Measurements from ENCODE around the gene BRIX1. TPM values are rescaled to one million over a fixed set of nuclear protein-coding genes. Genes with fewer than 3 reads are reported as not detected.
A peak's percentile ranks its signal among the peaks of the same experiment; 100 is the strongest.

BRIX1 gene
- total RNA-seq, 1 experiment from 2014 or later = 76.4 TPM

GRCh38 chr5:34915856-34916192, 313 bp downstream of the BRIX1 start:
- TF ChIP-seq TCF7L2 (IDR thresholded peaks at IDR 0.05; ENCODE audit: borderline replicate concordance, extremely low read depth, insufficient read depth, insufficient read length) (no peak), POLR2AphosphoS5 (IDR thresholded peaks at IDR 0.05; ENCODE audit: low read depth, low read length) (0 out of 2 replicates have a peak, but pooled peaks have one; percentile 7)
- Histone ChIP-seq H3K36me3 (ENCODE audit: control insufficient read depth in 1 of 2, insufficient read depth in 2 of 2, low read length in 2 of 2) (peaks cover 19 to 32% of the 10 kb centered on the region in 2 experiments), H3K27me3 (ENCODE audit: insufficient read depth, low read length) (no peaks in the 10 kb centered on the region), H3K79me2 (ENCODE audit: insufficient read depth, low read length) (peaks cover 95% of the 10 kb centered on the region), H3K27ac (ENCODE audit: low read depth, low read length) (peak overlapping the region; percentile 81), H3K9ac (ENCODE audit: low read length) (peak overlapping the region; percentile 97), H3K9me3 (ENCODE audit: control insufficient read depth in 1 of 2, insufficient read depth in 1 of 2, low read depth in 1 of 2, low read length in 2 of 2) (no peaks in the 10 kb centered on the region), H3K4me1 (ENCODE audit: control insufficient read depth in 1 of 2, insufficient read depth in 2 of 2, low read length in 2 of 2) (peaks cover 15 to 29% of the 10 kb centered on the region in 2 experiments), H3K4me2 (ENCODE audit: low read length) (peak overlapping the region; percentile 77), H3K4me3 (replicated peaks in 1 of 2; ENCODE audit: low read depth in 1 of 2, low read length in 2 of 2) (peak overlapping the region; percentile 97 to 99), H3K9me2 (ENCODE audit: insufficient read depth) (no peaks in the 10 kb centered on the region), H4K20me1 (ENCODE audit: insufficient read depth) (peaks cover 16% of the 10 kb centered on the region; the same call in 1 of the 2 replicates), H2AFZ (ENCODE audit: low read depth, low read length, poor library complexity, severe bottlenecking) (no peak overlapping the region)
- intact Hi-C loops (cut with micrococcal nuclease) = loop anchor here (1.0 kb wide), 1 partner anchor 13 kb away; the partner anchor contains the start of gene DNAJC21
- RAD21 ChIA-PET (ENCODE audit: low non-redundant PET in 1 of 2, low total read pairs in 2 of 2, uncharacterized antibody in 2 of 2, unreplicated experiment in 2 of 2) = interaction anchor here (0.8 to 1.0 kb wide), 2 partner anchors 14 to 87 kb away, joined by 4 to 6 read pairs; partner anchors contain the start of gene DNAJC21 (in 1 of the 2)
- ATAC-seq (peak; percentile 12), DNase-seq (ENCODE audit: low read depth, low spot score) (no peak)
- CTCF ChIA-PET = interaction anchor here (1.4 to 1.6 kb wide), 2 partner anchors 9 to 13 kb away, joined by 5 to 6 read pairs; partner anchors contain the start of gene DNAJC21
- POLR2A ChIA-PET = interaction anchor here (0.8 to 1.7 kb wide), 6 partner anchors 8 to 229 kb away, joined by 3 to 26 read pairs (median 4); partner anchors contain the start of genes DNAJC21 and TTC23L
- BruUV-seq (replicated peaks) = TSS peak; percentile 70

DNA sequence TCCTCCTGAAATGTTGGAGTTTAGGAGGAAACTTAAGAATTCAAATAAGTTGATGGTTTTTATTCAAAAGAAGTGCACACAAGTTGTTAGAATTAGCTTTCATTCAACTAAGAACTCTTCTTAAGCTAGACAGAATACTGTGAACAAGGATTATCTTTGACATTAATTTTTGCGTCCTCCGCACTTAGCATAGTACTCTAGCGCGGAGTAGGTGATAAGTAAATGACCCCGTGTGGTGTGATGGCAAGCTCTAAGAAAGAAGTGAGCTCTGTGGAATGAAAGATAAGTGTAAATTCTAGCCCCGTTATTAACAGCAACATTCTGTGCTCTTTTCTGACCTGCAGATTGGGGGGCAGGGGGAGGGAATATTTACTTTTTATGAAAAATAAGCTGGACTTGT, 1.0 kb downstream of the BRIX1 start:
- Histone ChIP-seq H3K4me1 (ENCODE audit: control insufficient read depth in 1 of 2, insufficient read depth in 2 of 2, low read length in 2 of 2) (peaks cover 15 to 33% of the 10 kb centered on the region in 2 experiments), H3K9me2 (ENCODE audit: insufficient read depth) (no peaks in the 10 kb centered on the region), H3K9me3 (ENCODE audit: control insufficient read depth in 1 of 2, insufficient read depth in 1 of 2, low read depth in 1 of 2, low read length in 2 of 2) (no peaks in the 10 kb centered on the region), H3K27ac (ENCODE audit: low read depth, low read length) (peak overlapping the region; percentile 81), H3K4me3 (replicated peaks in 1 of 2; ENCODE audit: low read depth in 1 of 2, low read length in 2 of 2) (peak overlapping the region; percentile 97 to 99), H3K36me3 (ENCODE audit: control insufficient read depth in 1 of 2, insufficient read depth in 2 of 2, low read length in 2 of 2) (peaks cover 23 to 32% of the 10 kb centered on the region in 2 experiments), H4K20me1 (ENCODE audit: insufficient read depth) (peaks cover 20% of the 10 kb centered on the region; the same call in 1 of the 2 replicates), H3K9ac (ENCODE audit: low read length) (peak overlapping the region; percentile 97), H2AFZ (ENCODE audit: low read depth, low read length, poor library complexity, severe bottlenecking) (no peak overlapping the region), H3K4me2 (ENCODE audit: low read length) (peak overlapping the region; percentile 77), H3K27me3 (ENCODE audit: insufficient read depth, low read length) (no peaks in the 10 kb centered on the region), H3K79me2 (ENCODE audit: insufficient read depth, low read length) (peaks cover 95% of the 10 kb centered on the region)
- no peak for ATAC-seq
- intact Hi-C loops (cut with micrococcal nuclease) = no loop called here
- no peak for DNase-seq (ENCODE audit: low read depth, low spot score)
- no TSS peak for BruUV-seq (replicated peaks)
- ChIA-PET RAD21 (ENCODE audit: low non-redundant PET in 1 of 2, low total read pairs in 2 of 2, uncharacterized antibody in 2 of 2, unreplicated experiment in 2 of 2) (no interaction called here), CTCF (interaction anchor here (0.7 kb wide), 1 partner anchor 87 kb away, joined by 3 read pairs; no protein-coding TSS in a partner anchor), POLR2A (no interaction called here)
- TF ChIP-seq ATF3 (IDR thresholded peaks at IDR 0.05) (no peak), EZH2 (IDR thresholded peaks at IDR 0.05) (no peak), ZFX (IDR thresholded peaks at IDR 0.05) (no peak), YY1 (IDR thresholded peaks at IDR 0.05; ENCODE audit: extremely low read depth, insufficient replicate concordance, low read depth, low read length) (no peak), TCF7L2 (IDR thresholded peaks at IDR 0.05; ENCODE audit: borderline replicate concordance, extremely low read depth, insufficient read depth, insufficient read length) (no peak), POLR2A (IDR thresholded peaks at IDR 0.05; ENCODE audit: borderline replicate concordance, extremely low read depth, insufficient read depth, insufficient read length) (no peak), POLR2AphosphoS5 (IDR thresholded peaks at IDR 0.05; ENCODE audit: low read depth, low read length) (no peak)
- TF ChIP-seq, protein P1, sequence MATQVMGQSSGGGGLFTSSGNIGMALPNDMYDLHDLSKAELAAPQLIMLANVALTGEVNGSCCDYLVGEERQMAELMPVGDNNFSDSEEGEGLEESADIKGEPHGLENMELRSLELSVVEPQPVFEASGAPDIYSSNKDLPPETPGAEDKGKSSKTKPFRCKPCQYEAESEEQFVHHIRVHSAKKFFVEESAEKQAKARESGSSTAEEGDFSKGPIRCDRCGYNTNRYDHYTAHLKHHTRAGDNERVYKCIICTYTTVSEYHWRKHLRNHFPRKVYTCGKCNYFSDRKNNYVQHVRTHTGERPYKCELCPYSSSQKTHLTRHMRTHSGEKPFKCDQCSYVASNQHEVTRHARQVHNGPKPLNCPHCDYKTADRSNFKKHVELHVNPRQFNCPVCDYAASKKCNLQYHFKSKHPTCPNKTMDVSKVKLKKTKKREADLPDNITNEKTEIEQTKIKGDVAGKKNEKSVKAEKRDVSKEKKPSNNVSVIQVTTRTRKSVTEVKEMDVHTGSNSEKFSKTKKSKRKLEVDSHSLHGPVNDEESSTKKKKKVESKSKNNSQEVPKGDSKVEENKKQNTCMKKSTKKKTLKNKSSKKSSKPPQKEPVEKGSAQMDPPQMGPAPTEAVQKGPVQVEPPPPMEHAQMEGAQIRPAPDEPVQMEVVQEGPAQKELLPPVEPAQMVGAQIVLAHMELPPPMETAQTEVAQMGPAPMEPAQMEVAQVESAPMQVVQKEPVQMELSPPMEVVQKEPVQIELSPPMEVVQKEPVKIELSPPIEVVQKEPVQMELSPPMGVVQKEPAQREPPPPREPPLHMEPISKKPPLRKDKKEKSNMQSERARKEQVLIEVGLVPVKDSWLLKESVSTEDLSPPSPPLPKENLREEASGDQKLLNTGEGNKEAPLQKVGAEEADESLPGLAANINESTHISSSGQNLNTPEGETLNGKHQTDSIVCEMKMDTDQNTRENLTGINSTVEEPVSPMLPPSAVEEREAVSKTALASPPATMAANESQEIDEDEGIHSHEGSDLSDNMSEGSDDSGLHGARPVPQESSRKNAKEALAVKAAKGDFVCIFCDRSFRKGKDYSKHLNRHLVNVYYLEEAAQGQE (IDR thresholded peaks at IDR 0.05; ENCODE audit: low read depth) = no peak

Data from HCT116 (cell line).